ENCODE results near the gene ABAT.

DNA sequence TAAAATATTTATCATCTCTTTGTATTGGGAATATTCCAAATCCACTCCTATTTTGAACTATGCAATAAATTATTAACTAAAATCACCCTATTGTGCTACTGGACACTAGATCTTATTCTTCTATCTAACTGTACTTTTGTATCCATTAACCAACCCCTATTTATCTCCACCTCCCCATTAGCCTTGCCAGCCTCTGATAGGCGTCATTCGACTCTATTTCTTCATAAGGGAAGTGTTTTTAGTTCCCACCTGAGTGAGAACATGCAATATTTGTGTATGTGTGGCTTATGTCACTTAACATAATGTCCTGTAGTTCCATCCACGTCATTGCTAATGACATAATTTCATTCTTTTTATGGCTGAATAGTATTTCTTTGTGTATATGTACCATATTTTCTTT, 99.1 kb downstream of the ABAT start:
- no peak for TF ChIP-seq SP1 (IDR thresholded peaks at IDR 0.05)
- no peak for TF ChIP-seq SUZ12 (IDR thresholded peaks at IDR 0.05)
- TF ChIP-seq FOXM1 (IDR thresholded peaks at IDR 0.05; ENCODE audit: borderline replicate concordance), result no peak
- no peak for TF ChIP-seq FOXA1 (IDR thresholded peaks at IDR 0.05)
- TF ChIP-seq ARNT (IDR thresholded peaks at IDR 0.05), result no peak
- TF ChIP-seq HDGF (IDR thresholded peaks at IDR 0.05; ENCODE audit: borderline replicate concordance), result no peak
- no peak for TF ChIP-seq TARDBP (IDR thresholded peaks at IDR 0.05)

All from HEK293T (cell line).